Spleen (tissue), 7 donors: ENCODE measurements around the gene FGFR2.

ENCODE experiments used
- CTCF ChIP-seq, 11 experiments: fragments of 200-600 bp in 7 of 11; fragments of 450-650 bp in 4 of 11; sonication (generic) in 4 of 11; IDR thresholded peaks in 8 of 11; conservative IDR thresholded peaks in 3 of 11; 1 replicate in 7 of 11; 2 replicates in 4 of 11; pipeline versions ENCODE4 v1.4.0 to v1.8.0; 2016 to 2021; ENCODE audit warnings: antibody characterized with exemption in 11 of 11, inconsistent platforms in 4 of 11, mild to moderate bottlenecking in 1 of 11
- POLR2AphosphoS5 ChIP-seq, 3 donors: sonication (generic); formaldehyde crosslinking; IDR thresholded peaks; one replicate each; pipeline ENCODE4 v1.5.1; 2017; ENCODE audit warnings: antibody characterized with exemption in 3 of 3
- donor health status: DM: no; HTN: no; CAD: no; lungs with moderate emphysema.
- donor health status: DM: no; HTN: no; CAD: no.
- donor health status: DM: no; HTN: no; CAD: no.

DNA sequence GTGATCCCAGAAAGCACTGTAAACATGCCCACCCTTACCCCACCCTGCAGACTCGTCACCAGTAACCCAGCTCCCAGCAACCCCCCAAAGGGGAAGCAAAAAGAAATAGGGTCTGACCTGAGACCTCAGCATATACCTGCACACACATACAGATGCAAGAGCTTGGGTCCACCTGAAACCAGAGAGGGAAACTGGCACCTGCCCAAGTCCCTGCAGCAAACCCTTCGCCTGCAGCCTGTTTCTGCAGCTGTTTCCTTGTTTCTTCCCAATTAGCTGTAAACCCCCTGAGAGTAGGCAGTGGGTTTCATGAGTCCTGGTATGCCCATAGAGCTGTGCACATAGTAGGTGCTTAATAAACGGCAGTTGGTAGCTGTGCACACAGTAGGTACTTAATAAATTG, 140.5 kb downstream of the FGFR2 start:
- TF ChIP-seq CTCF (IDR thresholded peaks at IDR 0.05 in 8 of 11, conservative IDR thresholded peaks at IDR 0.05 in 3 of 11) (no peak), POLR2AphosphoS5 (IDR thresholded peaks at IDR 0.05) (no peak)
